Measurements from ENCODE around the gene TRA2B. TPM values are rescaled to one million over a fixed set of nuclear protein-coding genes. Genes with fewer than 3 reads are reported as not detected.
"Not testable (repeated sequence)": the region's sequence is repeated elsewhere in the genome, so short reads cannot be mapped to it uniquely, and the experiment has no call there.

The TRA2B gene
- total RNA-seq, 1 donor from 2014 or later, result 42.7 TPM

DNA sequence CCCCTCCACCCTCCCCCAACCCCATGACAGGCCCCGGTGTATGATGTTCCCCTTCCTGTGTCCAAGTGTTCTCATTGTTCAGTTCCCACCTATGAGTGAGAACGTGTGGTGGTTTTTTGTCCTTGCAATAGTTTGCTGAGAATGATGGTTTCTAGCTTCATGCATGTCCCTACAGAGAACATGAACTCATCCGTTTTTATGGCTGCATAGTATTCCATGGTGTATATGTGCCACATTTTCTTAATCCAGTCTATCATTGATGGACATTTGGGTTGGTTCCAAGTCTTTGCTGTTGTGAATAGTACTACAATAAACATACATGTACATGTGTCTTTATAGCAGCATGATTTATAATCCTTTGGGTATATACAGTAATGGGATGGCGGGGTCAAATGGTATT lies 27.9 kb downstream of the TRA2B start:
- DNase-seq; H3K9me3 ChIP-seq (replicated peaks); intact Hi-C loops (cut with micrococcal nuclease); H3K4me3 ChIP-seq; H3K27ac ChIP-seq (replicated peaks); H3K27me3 ChIP-seq (ENCODE audit: low read depth); H3K4me1 ChIP-seq: not testable (repeated sequence)
- peaks cover 18% of the 10 kb centered on the region for H3K36me3 ChIP-seq

DNA sequence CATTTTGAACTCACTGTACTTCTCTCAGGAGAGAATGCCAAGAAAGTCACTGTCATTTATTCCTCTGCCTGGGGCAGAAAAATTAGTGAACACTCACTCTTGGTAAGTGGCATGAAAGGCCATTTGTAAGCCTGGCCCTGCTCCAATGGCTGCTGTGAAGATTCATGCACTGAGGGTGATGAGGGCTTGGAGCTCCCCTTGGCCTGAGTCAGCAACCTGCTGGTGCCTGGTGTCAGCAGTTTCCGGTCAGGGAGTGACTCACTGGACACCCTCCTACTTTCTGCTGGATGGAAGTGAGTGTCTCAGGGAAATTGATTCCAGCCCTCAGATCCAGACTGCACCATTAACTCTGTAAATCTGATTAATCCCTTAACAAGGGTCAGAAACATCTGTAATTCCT lies 37.6 kb downstream of the TRA2B start:
- Histone ChIP-seq H3K27me3 (ENCODE audit: low read depth) (no peaks in the 10 kb centered on the region), H3K27ac (replicated peaks) (no peak overlapping the region), H3K4me3 (no peak overlapping the region), H3K4me1 (no peaks in the 10 kb centered on the region), H3K9me3 (replicated peaks) (peaks cover 11% of the 10 kb centered on the region), H3K36me3 (no peaks in the 10 kb centered on the region)
- no peak for DNase-seq
- TF ChIP-seq, protein P1, sequence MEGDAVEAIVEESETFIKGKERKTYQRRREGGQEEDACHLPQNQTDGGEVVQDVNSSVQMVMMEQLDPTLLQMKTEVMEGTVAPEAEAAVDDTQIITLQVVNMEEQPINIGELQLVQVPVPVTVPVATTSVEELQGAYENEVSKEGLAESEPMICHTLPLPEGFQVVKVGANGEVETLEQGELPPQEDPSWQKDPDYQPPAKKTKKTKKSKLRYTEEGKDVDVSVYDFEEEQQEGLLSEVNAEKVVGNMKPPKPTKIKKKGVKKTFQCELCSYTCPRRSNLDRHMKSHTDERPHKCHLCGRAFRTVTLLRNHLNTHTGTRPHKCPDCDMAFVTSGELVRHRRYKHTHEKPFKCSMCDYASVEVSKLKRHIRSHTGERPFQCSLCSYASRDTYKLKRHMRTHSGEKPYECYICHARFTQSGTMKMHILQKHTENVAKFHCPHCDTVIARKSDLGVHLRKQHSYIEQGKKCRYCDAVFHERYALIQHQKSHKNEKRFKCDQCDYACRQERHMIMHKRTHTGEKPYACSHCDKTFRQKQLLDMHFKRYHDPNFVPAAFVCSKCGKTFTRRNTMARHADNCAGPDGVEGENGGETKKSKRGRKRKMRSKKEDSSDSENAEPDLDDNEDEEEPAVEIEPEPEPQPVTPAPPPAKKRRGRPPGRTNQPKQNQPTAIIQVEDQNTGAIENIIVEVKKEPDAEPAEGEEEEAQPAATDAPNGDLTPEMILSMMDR (IDR thresholded peaks at IDR 0.05; ENCODE audit: borderline replicate concordance), result no peak
- intact Hi-C loops (cut with micrococcal nuclease), result no loop called here

DNA sequence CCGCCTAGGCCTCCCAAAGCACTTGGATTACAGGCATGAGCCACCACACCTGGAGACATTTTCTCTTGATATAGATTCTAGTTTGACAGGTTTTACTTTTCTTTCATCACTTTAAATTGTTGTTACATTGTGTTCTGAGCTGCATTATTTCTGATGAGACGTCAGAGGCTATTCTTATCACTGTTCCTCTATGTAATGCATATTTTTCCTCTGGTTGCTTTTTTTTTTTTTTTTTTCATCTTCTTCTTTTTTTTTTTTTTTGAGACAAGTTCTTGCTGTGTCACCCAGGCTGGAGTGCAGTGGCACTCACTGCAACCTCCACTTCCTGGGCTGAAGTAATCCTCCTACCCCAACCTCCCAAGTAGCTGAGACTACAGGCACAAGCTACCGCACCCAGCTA lies 41.2 kb downstream of the TRA2B start:
- TF ChIP-seq, protein P1 (IDR thresholded peaks at IDR 0.05; ENCODE audit: borderline replicate concordance), result no peak
- H3K27ac ChIP-seq (replicated peaks), result no peak overlapping the region
- H3K4me1 ChIP-seq, result no peaks in the 10 kb centered on the region
- H3K9me3 ChIP-seq (replicated peaks), result peaks cover 11% of the 10 kb centered on the region
- no peaks in the 10 kb centered on the region for H3K36me3 ChIP-seq
- H3K27me3 ChIP-seq (ENCODE audit: low read depth), result no peaks in the 10 kb centered on the region
- no peak for DNase-seq
- intact Hi-C loops (cut with micrococcal nuclease), result no loop called here
- H3K4me3 ChIP-seq, result no peak overlapping the region

DNA sequence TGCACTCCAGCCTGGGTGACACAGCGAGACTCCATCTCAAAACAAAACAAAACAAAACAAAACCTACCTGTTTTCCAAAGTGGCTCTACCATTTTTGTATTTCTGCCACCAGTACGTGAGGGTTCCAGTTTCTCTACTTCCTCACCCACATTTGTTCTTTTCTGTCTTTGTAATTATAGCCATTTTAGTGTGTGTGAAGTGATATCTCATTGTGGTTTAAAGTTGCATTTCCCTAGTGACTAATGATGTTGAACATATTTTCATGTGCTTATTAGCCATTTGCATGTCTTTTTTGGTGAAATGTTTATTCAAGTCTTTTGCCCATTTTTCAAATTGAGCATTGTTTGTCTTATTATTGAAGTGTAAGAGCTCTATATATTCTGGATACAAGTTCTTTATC lies 50.7 kb downstream of the TRA2B start:
- no peaks in the 10 kb centered on the region for H3K4me1 ChIP-seq
- no peaks in the 10 kb centered on the region for H3K36me3 ChIP-seq
- H3K9me3 ChIP-seq (replicated peaks), result no peaks in the 10 kb centered on the region
- H3K27ac ChIP-seq (replicated peaks), result no peak overlapping the region
- DNase-seq, result no peak
- TF ChIP-seq, protein P1 (IDR thresholded peaks at IDR 0.05; ENCODE audit: borderline replicate concordance), result no peak
- no peak overlapping the region for H3K4me3 ChIP-seq
- intact Hi-C loops (cut with micrococcal nuclease), result no loop called here
- H3K27me3 ChIP-seq (ENCODE audit: low read depth), result no peaks in the 10 kb centered on the region

DNA sequence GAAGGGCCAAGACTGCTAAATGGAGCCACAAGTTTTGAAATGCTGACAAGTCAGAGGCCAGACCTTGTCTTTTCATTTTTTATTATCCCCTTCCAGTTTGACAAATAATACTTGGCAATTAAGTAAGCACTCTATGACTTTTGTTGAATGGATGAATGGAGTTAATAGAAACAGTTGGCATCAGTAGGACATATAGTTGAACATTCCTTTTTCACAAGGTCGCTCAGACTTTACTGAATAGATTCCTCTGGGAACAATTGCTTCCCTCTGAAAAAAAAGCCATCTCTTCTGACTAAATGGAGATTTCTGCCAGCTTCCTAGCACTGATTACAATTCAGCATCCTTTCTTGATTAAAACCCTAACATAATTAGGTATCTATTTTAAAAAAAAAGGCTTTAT lies 53.2 kb downstream of the TRA2B start:
- Histone ChIP-seq H3K36me3 (no peaks in the 10 kb centered on the region), H3K27ac (replicated peaks) (no peak overlapping the region), H3K27me3 (ENCODE audit: low read depth) (peaks cover 13% of the 10 kb centered on the region), H3K4me3 (no peak overlapping the region), H3K9me3 (replicated peaks) (no peaks in the 10 kb centered on the region), H3K4me1 (no peaks in the 10 kb centered on the region)
- DNase-seq, result no peak
- intact Hi-C loops (cut with micrococcal nuclease), result no loop called here
- TF ChIP-seq, protein P1 (IDR thresholded peaks at IDR 0.05; ENCODE audit: borderline replicate concordance), result no peak

DNA sequence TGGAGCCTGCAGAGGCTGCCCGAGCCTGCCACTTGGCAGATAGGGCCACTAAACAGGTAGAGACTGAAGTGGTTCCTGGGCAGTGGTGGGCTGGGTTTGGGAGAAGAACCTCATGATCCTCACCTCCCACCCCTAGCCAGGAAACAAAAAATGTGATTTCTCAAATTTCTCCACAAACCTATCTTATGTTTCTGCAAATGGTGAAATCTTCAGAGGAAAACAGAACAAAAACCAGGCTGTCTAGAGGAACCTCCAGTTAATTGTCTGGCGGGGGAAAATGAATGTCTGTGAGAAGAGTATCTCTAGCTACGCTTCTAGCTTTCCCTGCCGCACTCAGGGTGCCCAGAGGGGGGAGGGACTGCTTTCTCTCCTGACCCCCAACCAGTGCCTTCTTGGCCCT lies 55.9 kb downstream of the TRA2B start:
- TF ChIP-seq, protein P1 (IDR thresholded peaks at IDR 0.05; ENCODE audit: borderline replicate concordance), result no peak
- H3K9me3 ChIP-seq (replicated peaks), result no peaks in the 10 kb centered on the region
- H3K27me3 ChIP-seq (ENCODE audit: low read depth), result peaks cover 30% of the 10 kb centered on the region
- H3K36me3 ChIP-seq, result no peaks in the 10 kb centered on the region
- no peak for DNase-seq
- H3K4me3 ChIP-seq, result no peak overlapping the region
- no peak overlapping the region for H3K27ac ChIP-seq (replicated peaks)
- H3K4me1 ChIP-seq, result no peaks in the 10 kb centered on the region
- intact Hi-C loops (cut with micrococcal nuclease), result no loop called here
